ENCODE data around the gene MRPL3. TPM values are rescaled to one million over a fixed set of nuclear protein-coding genes. Genes with fewer than 3 reads are reported as not detected.

MRPL3 gene
- total and polyA plus RNA-seq, 2 experiments from 2014 or later: 159 to 185 TPM

- H3K9me3 Mint-ChIP-seq: no peaks in the 10 kb centered on the region
- H3K27ac Mint-ChIP-seq: no peak overlapping the region
- Histone ChIP-seq H3K4me2 (no peak overlapping the region), H3F3A (replicated peaks; ENCODE audit: low read depth) (no peaks in the 10 kb centered on the region), H3K4me1 (ENCODE audit: insufficient read depth) (peaks cover 18% of the 10 kb centered on the region), H3K79me2 (replicated peaks; ENCODE audit: insufficient read depth) (no peaks in the 10 kb centered on the region), H3K9me2 (ENCODE audit: insufficient read depth) (peaks cover 7% of the 10 kb centered on the region; the same call in 1 of the 2 replicates), H3K4me3 (no peak overlapping the region), H3K27ac (ENCODE audit: low read depth) (no peak overlapping the region), H3K27me3 (ENCODE audit: insufficient read depth) (no peaks in the 10 kb centered on the region), H3K36me3 (ENCODE audit: insufficient read depth) (no peaks in the 10 kb centered on the region), H4K20me1 (replicated peaks; ENCODE audit: insufficient read depth) (no peaks in the 10 kb centered on the region), H2AFZ (no peak overlapping the region)
- H3K36me3 Mint-ChIP-seq (ENCODE audit: low read depth): no peaks in the 10 kb centered on the region
- no peak for TF ChIP-seq ZNF331 (CRISPR knock-in tag; IDR thresholded peaks at IDR 0.05; ENCODE audit: low read depth)
- TF ChIP-seq EZH2phosphoT487 (IDR thresholded peaks at IDR 0.05; ENCODE audit: unreplicated experiment): no peak
- TF ChIP-seq STAT1 (IDR thresholded peaks at IDR 0.05; ENCODE audit: unreplicated experiment): no peak
- TF ChIP-seq, protein P1, sequence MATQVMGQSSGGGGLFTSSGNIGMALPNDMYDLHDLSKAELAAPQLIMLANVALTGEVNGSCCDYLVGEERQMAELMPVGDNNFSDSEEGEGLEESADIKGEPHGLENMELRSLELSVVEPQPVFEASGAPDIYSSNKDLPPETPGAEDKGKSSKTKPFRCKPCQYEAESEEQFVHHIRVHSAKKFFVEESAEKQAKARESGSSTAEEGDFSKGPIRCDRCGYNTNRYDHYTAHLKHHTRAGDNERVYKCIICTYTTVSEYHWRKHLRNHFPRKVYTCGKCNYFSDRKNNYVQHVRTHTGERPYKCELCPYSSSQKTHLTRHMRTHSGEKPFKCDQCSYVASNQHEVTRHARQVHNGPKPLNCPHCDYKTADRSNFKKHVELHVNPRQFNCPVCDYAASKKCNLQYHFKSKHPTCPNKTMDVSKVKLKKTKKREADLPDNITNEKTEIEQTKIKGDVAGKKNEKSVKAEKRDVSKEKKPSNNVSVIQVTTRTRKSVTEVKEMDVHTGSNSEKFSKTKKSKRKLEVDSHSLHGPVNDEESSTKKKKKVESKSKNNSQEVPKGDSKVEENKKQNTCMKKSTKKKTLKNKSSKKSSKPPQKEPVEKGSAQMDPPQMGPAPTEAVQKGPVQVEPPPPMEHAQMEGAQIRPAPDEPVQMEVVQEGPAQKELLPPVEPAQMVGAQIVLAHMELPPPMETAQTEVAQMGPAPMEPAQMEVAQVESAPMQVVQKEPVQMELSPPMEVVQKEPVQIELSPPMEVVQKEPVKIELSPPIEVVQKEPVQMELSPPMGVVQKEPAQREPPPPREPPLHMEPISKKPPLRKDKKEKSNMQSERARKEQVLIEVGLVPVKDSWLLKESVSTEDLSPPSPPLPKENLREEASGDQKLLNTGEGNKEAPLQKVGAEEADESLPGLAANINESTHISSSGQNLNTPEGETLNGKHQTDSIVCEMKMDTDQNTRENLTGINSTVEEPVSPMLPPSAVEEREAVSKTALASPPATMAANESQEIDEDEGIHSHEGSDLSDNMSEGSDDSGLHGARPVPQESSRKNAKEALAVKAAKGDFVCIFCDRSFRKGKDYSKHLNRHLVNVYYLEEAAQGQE (IDR thresholded peaks at IDR 0.05; ENCODE audit: unreplicated experiment): no peak
- no peak for TF ChIP-seq EZH2 (IDR thresholded peaks at IDR 0.05; ENCODE audit: low read depth, unreplicated experiment)
- TF ChIP-seq JUNB (IDR thresholded peaks at IDR 0.05; ENCODE audit: unreplicated experiment): no peak
- no peak for TF ChIP-seq NANOG (IDR thresholded peaks at IDR 0.05; ENCODE audit: borderline replicate concordance)
- TF ChIP-seq, protein P2, sequence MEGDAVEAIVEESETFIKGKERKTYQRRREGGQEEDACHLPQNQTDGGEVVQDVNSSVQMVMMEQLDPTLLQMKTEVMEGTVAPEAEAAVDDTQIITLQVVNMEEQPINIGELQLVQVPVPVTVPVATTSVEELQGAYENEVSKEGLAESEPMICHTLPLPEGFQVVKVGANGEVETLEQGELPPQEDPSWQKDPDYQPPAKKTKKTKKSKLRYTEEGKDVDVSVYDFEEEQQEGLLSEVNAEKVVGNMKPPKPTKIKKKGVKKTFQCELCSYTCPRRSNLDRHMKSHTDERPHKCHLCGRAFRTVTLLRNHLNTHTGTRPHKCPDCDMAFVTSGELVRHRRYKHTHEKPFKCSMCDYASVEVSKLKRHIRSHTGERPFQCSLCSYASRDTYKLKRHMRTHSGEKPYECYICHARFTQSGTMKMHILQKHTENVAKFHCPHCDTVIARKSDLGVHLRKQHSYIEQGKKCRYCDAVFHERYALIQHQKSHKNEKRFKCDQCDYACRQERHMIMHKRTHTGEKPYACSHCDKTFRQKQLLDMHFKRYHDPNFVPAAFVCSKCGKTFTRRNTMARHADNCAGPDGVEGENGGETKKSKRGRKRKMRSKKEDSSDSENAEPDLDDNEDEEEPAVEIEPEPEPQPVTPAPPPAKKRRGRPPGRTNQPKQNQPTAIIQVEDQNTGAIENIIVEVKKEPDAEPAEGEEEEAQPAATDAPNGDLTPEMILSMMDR (conservative IDR thresholded peaks at IDR 0.05; ENCODE audit: low read depth in 2 of 2): no peak
- no peak for TF ChIP-seq ZNF114 (CRISPR knock-in tag; IDR thresholded peaks at IDR 0.05)
- TF ChIP-seq, protein P3, sequence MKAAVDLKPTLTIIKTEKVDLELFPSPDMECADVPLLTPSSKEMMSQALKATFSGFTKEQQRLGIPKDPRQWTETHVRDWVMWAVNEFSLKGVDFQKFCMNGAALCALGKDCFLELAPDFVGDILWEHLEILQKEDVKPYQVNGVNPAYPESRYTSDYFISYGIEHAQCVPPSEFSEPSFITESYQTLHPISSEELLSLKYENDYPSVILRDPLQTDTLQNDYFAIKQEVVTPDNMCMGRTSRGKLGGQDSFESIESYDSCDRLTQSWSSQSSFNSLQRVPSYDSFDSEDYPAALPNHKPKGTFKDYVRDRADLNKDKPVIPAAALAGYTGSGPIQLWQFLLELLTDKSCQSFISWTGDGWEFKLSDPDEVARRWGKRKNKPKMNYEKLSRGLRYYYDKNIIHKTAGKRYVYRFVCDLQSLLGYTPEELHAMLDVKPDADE (IDR thresholded peaks at IDR 0.05): no peak
- no peak for TF ChIP-seq CREB1 (CRISPR knock-in tag; IDR thresholded peaks at IDR 0.05; ENCODE audit: low read depth)
- no peak for TF ChIP-seq ZNF462 (CRISPR knock-in tag; IDR thresholded peaks at IDR 0.05)
- no peak for TF ChIP-seq POLR2AphosphoS5 (IDR thresholded peaks at IDR 0.05; ENCODE audit: low read depth)
- no peak for DNase-seq (ENCODE audit: low spot score)
- H3K27me3 Mint-ChIP-seq (ENCODE audit: insufficient read depth, low read depth, poor library complexity): no peaks in the 10 kb centered on the region
- H3K4me3 Mint-ChIP-seq: no peak overlapping the region
- H3K4me1 Mint-ChIP-seq: peaks cover 21% of the 10 kb centered on the region
- ATAC-seq: no peak
These were observed 36.2 kb upstream of the MRPL3 start for GRCh38 chr3:131538968-131539367.
